Endothelial cell (in vitro differentiated cells): ENCODE measurements around the gene COPRS. TPM values are rescaled to one million over a fixed set of nuclear protein-coding genes. Genes with fewer than 3 reads are reported as not detected.

Experiments
- DNase-seq: peaks from one replicate; pipeline ENCODE4 v3.0.0; 2021; ENCODE audit warnings: low spot score
- H3K27ac Mint-ChIP-seq: one replicate; pipeline ENCODE4 v1.8.0; 2021; ENCODE audit warnings: mixed read lengths, inconsistent platforms; ENCODE audit not compliant: unreplicated experiment
- H3K27me3 Mint-ChIP-seq: one replicate; pipeline ENCODE4 v1.8.0; 2021; ENCODE audit warnings: mild to moderate bottlenecking, moderate library complexity, mixed read lengths, inconsistent platforms; ENCODE audit not compliant: unreplicated experiment
- H3K36me3 Mint-ChIP-seq: one replicate; pipeline ENCODE4 v1.8.0; 2021; ENCODE audit warnings: mild to moderate bottlenecking, low read depth, mixed read lengths, inconsistent platforms; ENCODE audit not compliant: unreplicated experiment
- H3K4me1 Mint-ChIP-seq: one replicate; pipeline ENCODE4 v1.8.0; 2021; ENCODE audit warnings: mild to moderate bottlenecking, mixed read lengths, inconsistent platforms; ENCODE audit not compliant: unreplicated experiment
- H3K4me3 Mint-ChIP-seq: one replicate; pipeline ENCODE4 v1.8.0; 2021; ENCODE audit warnings: mild to moderate bottlenecking, mixed read lengths, inconsistent platforms; ENCODE audit not compliant: unreplicated experiment
- H3K9me3 Mint-ChIP-seq: one replicate; pipeline ENCODE4 v1.8.0; 2021; ENCODE audit warnings: mixed read lengths, inconsistent platforms; ENCODE audit not compliant: unreplicated experiment
- total RNA-seq: library from RNA; stranded (reverse); fragmentation: NEBNext Ultra II Directional; extraction: Animal tissue kit (Norgen Biotek cat#: 25700); gene quantifications from one replicate; pipeline ENCODE4 v1.2.1, GENCODE V29; 2021; ENCODE audit not compliant: unreplicated experiment
- TF ChIP-seq, protein P1 (sequence below): fragments of 200-600 bp; sonication (generic); IDR thresholded peaks from one replicate; pipeline ENCODE4 v1.5.0; 2021; ENCODE audit warnings: antibody characterized with exemption; ENCODE audit not compliant: unreplicated experiment

The COPRS gene
- total RNA-seq, 1 donor from 2014 or later = 22.9 TPM

DNA sequence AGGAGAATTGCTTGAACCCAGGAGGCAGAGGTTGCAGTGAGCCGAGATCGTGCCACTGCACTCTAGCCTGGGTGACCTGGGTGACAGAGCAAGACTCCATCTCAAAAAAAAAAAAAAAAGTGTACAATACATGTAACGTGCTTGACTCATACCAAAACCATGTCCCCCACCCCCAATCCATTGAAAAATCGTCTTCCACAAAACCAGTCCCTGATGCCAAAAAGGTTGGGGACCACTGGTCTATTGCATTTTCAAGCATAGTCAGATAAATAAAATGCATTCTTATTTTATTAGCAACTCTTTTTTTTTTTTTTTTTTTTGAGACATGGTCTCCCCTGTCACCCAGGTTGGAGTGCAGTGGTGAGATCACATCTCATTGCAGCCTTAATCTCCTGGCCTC is 52.1 kb downstream of the COPRS start:
- H3K27me3 Mint-ChIP-seq = no peaks in the 10 kb centered on the region
- no peaks in the 10 kb centered on the region for H3K36me3 Mint-ChIP-seq
- no peak for DNase-seq
- no peaks in the 10 kb centered on the region for H3K9me3 Mint-ChIP-seq
- no peaks in the 10 kb centered on the region for H3K4me1 Mint-ChIP-seq
- no peak overlapping the region for H3K27ac Mint-ChIP-seq
- TF ChIP-seq, protein P1, sequence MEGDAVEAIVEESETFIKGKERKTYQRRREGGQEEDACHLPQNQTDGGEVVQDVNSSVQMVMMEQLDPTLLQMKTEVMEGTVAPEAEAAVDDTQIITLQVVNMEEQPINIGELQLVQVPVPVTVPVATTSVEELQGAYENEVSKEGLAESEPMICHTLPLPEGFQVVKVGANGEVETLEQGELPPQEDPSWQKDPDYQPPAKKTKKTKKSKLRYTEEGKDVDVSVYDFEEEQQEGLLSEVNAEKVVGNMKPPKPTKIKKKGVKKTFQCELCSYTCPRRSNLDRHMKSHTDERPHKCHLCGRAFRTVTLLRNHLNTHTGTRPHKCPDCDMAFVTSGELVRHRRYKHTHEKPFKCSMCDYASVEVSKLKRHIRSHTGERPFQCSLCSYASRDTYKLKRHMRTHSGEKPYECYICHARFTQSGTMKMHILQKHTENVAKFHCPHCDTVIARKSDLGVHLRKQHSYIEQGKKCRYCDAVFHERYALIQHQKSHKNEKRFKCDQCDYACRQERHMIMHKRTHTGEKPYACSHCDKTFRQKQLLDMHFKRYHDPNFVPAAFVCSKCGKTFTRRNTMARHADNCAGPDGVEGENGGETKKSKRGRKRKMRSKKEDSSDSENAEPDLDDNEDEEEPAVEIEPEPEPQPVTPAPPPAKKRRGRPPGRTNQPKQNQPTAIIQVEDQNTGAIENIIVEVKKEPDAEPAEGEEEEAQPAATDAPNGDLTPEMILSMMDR = no peak
- H3K4me3 Mint-ChIP-seq = no peak overlapping the region

DNA sequence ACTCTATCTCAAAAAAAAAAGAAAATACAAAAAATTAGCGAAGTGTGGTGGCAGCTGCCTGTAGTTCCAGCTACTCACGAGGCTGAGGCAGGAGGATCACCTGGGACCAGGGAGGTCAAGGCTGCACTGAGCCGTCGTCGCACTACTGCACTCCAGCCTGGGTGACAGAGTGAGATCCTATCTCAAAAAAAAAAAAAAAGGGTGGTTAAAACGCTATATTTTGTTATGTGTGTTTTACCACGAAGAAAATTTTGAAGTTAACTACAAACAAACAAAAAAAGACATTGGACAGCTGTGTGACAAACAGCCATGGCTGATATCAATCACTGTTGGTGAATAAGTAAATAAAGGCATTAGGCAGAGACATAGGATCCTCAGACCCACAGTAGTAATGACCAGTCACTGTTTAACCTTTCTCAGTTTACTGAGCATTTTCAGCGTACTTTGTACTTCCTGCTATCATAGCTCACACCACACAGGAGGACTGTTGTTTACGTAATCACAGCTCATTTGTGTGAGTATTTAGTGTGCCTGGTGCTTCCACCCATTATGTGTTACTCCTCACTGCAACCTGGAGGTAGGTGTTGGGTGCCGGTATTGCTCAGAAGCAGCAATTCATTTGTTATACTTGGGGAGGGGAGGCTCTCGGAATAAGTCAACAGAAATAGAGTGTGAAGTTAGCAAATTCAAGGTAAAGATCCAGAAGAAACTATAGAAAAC is 55.4 kb downstream of the COPRS start:
- TF ChIP-seq, protein P1 = no peak
- no peaks in the 10 kb centered on the region for H3K9me3 Mint-ChIP-seq
- no peak overlapping the region for H3K27ac Mint-ChIP-seq
- H3K4me1 Mint-ChIP-seq = no peaks in the 10 kb centered on the region
- no peaks in the 10 kb centered on the region for H3K27me3 Mint-ChIP-seq
- no peaks in the 10 kb centered on the region for H3K36me3 Mint-ChIP-seq
- no peak for DNase-seq
- H3K4me3 Mint-ChIP-seq = no peak overlapping the region

DNA sequence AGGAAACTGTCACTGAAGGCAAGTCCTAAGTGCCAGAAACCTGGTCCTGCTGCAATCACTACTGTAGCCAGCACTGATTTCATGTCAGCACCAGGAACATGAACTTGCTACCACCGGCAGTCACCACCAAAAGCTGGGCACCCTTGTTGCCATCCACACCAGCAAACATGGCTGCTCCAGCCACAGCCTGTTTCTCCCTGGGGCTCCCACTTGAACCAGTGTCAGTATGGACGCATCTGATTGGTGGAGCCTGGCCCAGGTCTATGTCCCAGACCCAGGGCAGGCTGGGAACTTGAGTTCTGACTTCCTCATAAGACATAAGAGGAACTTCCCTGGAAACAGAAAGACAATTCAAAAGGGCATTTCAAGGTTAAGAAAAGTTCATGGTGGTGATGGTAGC is 56.5 kb downstream of the COPRS start:
- Mint-ChIP-seq H3K27ac (no peak overlapping the region), H3K9me3 (no peaks in the 10 kb centered on the region)

More for the DNA sequence above, 56.5 kb downstream of the COPRS start:
- no peaks in the 10 kb centered on the region for H3K36me3 Mint-ChIP-seq
- TF ChIP-seq, protein P1 = no peak
- DNase-seq = no peak
- H3K27me3 Mint-ChIP-seq = no peaks in the 10 kb centered on the region
- H3K4me3 Mint-ChIP-seq = no peak overlapping the region
- H3K4me1 Mint-ChIP-seq = no peaks in the 10 kb centered on the region

Other genes starting within 250 kb of the COPRS start
- 68.1 TPM for gene UTP6, start 42.5 kb upstream of the COPRS start, total RNA-seq
- gene SUZ12, start 77.8 kb upstream of the COPRS start, total RNA-seq = 18.3 TPM
- 18.2 TPM for gene LRRC37B, start 148.1 kb upstream of the COPRS start, total RNA-seq